RWPE2 (cell line): ENCODE results near the gene USP34.
"Not testable (repeated sequence)": the region's sequence is repeated elsewhere in the genome, so short reads cannot be mapped to it uniquely, and the experiment has no call there.

Source experiments
- ATAC-seq: fragments of 200-7000 bp; cut with Tn5 transposase; 3 replicates; pipeline ENCODE4 v1.9.1; 2021; ENCODE audit warnings: low read depth
- DNase-seq: peaks from one replicate; pipeline ENCODE4 v3.0.0-alpha.2; 2020; ENCODE audit warnings: low spot score
- H3K27ac ChIP-seq: fragments of 450-650 bp; 2 replicates; pipeline ENCODE4 v1.5.1; 2017; ENCODE audit warnings: mild to moderate bottlenecking; ENCODE audit not compliant: poor library complexity, severe bottlenecking
- H3K27me3 ChIP-seq: fragments of 250-450 bp; sonication (Bioruptor Pico); 2 replicates; pipeline ENCODE4 v1.5.1; 2021; ENCODE audit warnings: mild to moderate bottlenecking, moderate library complexity; ENCODE audit not compliant: insufficient read depth, poor library complexity, severe bottlenecking
- H3K36me3 ChIP-seq: fragments of 250-450 bp; sonication (Bioruptor Pico); 2 replicates; pipeline ENCODE4 v1.5.1; 2020; ENCODE audit warnings: low read depth, mild to moderate bottlenecking, moderate library complexity
- H3K4me1 ChIP-seq: fragments of 250-450 bp; sonication (Bioruptor Pico); 2 replicates; pipeline ENCODE4 v1.5.1; 2021; ENCODE audit warnings: mild to moderate bottlenecking, moderate library complexity; ENCODE audit not compliant: insufficient read depth, poor library complexity, severe bottlenecking
- H3K4me3 ChIP-seq: fragments of 250-450 bp; sonication (Bioruptor Pico); 2 replicates; pipeline ENCODE4 v1.5.1; 2021; ENCODE audit warnings: mild to moderate bottlenecking, moderate library complexity; ENCODE audit not compliant: severe bottlenecking
- H3K9me3 ChIP-seq: fragments of 250-450 bp; sonication (Bioruptor Pico); 2 replicates; pipeline ENCODE4 v1.5.1; 2021; ENCODE audit warnings: mild to moderate bottlenecking, moderate library complexity; ENCODE audit not compliant: severe bottlenecking
- TF ChIP-seq, protein P1 (sequence below): fragments of 450-650 bp; IDR thresholded peaks from one replicate; pipeline ENCODE4 v1.5.1; 2017; ENCODE audit warnings: mild to moderate bottlenecking, moderate library complexity; ENCODE audit not compliant: poor library complexity, severe bottlenecking

Gene USP34

DNA sequence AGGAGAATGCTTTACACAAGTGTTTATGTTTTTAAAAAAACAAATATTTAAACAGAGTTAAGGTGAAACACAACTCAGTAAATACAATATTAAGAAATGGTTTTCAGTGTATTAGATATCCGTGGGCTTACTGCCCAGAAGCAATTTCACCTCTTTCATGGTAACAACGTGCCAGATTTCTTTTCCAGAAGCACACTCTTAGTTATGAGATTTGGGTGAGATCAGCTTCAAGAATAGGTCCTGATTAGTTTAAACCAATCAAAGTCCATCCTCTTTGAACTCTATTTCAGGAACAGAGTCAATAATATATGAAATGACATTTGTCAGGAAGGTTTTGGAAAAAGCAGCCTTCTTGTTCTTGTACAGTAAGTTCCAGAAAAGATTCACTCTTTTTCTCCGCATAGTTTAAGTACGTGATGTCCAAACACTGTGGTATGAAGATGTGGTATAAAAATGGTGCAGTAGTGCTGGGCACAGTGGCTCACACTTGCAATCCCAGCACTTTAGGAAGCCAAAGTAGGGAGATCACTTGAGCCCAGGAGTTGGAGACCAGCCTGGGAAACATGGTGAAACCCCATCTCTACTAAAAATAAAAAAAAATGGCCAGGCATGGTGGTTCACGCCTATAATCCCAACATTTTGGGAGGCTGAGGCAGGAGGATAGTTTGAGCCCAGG is 14.7 kb downstream of the USP34 start:
- no peak overlapping the region for H3K4me3 ChIP-seq
- DNase-seq (no peak), ATAC-seq (no peak)
- no peaks in the 10 kb centered on the region; the same call in 1 of the 2 replicates for H3K36me3 ChIP-seq
- H3K27me3 ChIP-seq: no peaks in the 10 kb centered on the region
- H3K4me1 ChIP-seq: peaks cover 15% of the 10 kb centered on the region
- H3K27ac ChIP-seq: no peak overlapping the region
- TF ChIP-seq, protein P1, sequence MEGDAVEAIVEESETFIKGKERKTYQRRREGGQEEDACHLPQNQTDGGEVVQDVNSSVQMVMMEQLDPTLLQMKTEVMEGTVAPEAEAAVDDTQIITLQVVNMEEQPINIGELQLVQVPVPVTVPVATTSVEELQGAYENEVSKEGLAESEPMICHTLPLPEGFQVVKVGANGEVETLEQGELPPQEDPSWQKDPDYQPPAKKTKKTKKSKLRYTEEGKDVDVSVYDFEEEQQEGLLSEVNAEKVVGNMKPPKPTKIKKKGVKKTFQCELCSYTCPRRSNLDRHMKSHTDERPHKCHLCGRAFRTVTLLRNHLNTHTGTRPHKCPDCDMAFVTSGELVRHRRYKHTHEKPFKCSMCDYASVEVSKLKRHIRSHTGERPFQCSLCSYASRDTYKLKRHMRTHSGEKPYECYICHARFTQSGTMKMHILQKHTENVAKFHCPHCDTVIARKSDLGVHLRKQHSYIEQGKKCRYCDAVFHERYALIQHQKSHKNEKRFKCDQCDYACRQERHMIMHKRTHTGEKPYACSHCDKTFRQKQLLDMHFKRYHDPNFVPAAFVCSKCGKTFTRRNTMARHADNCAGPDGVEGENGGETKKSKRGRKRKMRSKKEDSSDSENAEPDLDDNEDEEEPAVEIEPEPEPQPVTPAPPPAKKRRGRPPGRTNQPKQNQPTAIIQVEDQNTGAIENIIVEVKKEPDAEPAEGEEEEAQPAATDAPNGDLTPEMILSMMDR: no peak
- no peaks in the 10 kb centered on the region for H3K9me3 ChIP-seq

DNA sequence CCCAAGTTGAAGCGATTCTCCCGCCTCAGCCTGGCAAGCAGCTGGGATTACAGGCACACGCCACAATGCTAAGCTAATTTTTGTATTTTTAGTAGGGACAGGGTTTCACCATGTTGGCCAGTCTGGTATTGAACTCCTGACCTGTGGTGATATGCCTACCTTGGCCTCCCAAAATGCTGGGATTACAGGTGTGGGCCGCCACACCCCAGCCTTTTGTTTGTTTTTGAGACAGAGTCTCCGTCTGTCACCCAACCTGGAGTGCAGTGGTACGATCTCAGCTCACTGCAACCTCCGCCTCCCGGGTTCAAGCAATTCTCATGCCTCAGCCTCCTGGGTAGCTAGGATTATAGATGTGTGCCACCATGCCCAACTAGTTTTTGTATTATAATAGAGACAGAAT is 15.9 kb downstream of the USP34 start:
- ATAC-seq, H3K27ac ChIP-seq, H3K4me1 ChIP-seq, H3K9me3 ChIP-seq, H3K4me3 ChIP-seq, H3K27me3 ChIP-seq, DNase-seq, H3K36me3 ChIP-seq: not testable (repeated sequence)

DNA sequence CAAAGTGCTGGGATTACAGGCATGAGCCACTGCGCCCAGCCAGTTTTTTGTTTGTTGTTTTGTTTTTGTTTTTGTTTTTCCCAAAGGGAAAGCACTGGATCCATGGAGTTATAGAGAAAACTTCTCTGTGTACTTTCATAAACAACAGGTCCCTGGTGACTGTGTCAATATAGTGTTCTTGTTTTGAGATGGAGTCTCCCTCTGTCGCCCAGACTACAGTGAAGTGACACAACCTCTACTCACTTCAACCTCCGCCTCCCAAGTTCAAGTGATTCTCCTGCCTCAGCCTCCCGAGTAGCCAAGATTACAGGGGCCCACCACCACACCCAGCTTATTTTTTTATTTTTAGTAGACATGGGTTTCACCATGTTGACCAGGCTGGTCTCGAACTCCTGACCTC is 16.5 kb downstream of the USP34 start:
- H3K4me3 ChIP-seq: no peak overlapping the region
- H3K36me3 ChIP-seq: no peaks in the 10 kb centered on the region; the same call in 1 of the 2 replicates
- ATAC-seq: no peak
- TF ChIP-seq, protein P1: no peak
- peaks cover 3% of the 10 kb centered on the region for H3K4me1 ChIP-seq
- no peaks in the 10 kb centered on the region for H3K27me3 ChIP-seq
- H3K27ac ChIP-seq: no peak overlapping the region
- no peaks in the 10 kb centered on the region for H3K9me3 ChIP-seq
- no peak for DNase-seq

DNA sequence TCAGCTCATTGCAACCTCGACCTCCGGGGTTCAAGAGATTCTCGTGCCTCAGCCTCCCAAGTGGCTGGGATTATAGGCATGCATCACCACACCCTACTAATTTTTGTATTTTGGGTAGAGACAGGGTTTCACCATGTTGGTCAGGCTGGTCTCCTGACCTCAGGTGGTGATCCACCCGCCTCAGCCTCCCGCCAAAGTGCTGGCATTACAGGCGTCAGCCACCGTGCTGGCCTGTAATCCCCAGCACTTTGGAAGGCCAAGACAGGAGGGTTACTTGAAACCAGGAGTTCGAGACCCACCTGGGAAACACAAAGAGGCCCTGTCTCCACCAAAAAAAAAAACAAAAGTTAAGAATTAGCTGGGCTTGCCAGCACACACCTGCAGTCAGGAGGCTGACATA is 18.5 kb downstream of the USP34 start:
- H3K9me3 ChIP-seq: peaks cover 2% of the 10 kb centered on the region
- H3K27ac ChIP-seq: no peak overlapping the region
- H3K27me3 ChIP-seq: no peaks in the 10 kb centered on the region
- TF ChIP-seq, protein P1: no peak
- peaks cover 5% of the 10 kb centered on the region for H3K36me3 ChIP-seq
- ATAC-seq (no peak), DNase-seq (no peak)
- no peak overlapping the region for H3K4me3 ChIP-seq
- no peaks in the 10 kb centered on the region for H3K4me1 ChIP-seq

DNA sequence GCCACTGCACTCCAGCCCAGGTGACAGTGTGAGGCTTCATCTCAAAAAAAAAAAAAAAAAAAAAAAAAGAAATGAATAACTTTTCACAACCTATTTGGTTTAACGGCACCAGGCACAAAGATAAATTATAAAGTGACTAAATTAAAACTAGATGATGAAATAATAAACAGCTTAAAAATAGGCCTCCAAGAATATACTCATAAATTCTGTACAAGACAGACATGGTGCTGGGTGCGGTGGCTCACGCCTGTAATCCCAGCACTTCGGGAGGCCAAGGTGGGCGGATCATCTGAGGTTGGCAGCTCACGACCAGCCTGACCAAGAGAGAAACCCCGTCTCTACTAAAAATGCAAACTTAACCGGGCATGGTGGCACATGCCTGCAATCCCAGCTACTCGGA is 19.7 kb downstream of the USP34 start:
- ATAC-seq: no peak
- peaks cover 2% of the 10 kb centered on the region for H3K9me3 ChIP-seq
- H3K27me3 ChIP-seq: no peaks in the 10 kb centered on the region
- TF ChIP-seq, protein P1: no peak
- peaks cover 5% of the 10 kb centered on the region for H3K36me3 ChIP-seq
- H3K27ac ChIP-seq: no peak overlapping the region
- no peak overlapping the region for H3K4me3 ChIP-seq
- DNase-seq: no peak
- no peaks in the 10 kb centered on the region for H3K4me1 ChIP-seq
